ENCODE results near the gene WDR36. TPM values are rescaled to one million over a fixed set of nuclear protein-coding genes. Genes with fewer than 3 reads are reported as not detected.

WDR36 gene
- polyA plus RNA-seq, 1 donor (not counting 4 experiments of a cell fraction or from before 2014, with no cell fraction given) = 37.8 TPM

DNA sequence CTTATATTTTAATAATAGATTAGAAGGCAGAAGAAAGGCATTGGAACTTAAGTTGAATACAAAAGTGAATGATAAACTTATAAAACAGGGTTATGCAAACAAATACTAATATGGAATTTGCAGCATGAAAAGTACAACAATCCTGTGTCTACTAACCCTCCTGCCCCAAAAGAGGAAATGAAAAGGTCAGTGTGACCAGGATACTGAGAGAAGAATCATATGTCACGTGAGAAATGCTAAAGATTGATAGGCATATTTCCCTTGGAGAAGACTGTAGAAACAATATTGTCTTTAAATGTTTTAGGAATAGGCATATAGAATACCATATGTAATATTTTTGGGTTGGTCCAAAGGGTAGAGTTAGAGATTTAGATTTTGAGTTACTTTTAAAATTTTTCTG lies 3.8 kb downstream of the WDR36 start:
- H3K36me3 ChIP-seq (ENCODE audit: control insufficient read depth in 2 of 2, extremely low read depth in 1 of 2, insufficient read depth in 2 of 2, low read length in 2 of 2) = peaks cover 12 to 18% of the 10 kb centered on the region in 2 experiments
- TF ChIP-seq EZH2 (IDR thresholded peaks at IDR 0.05; ENCODE audit: low read length) = no peak
- TF ChIP-seq, protein P1, sequence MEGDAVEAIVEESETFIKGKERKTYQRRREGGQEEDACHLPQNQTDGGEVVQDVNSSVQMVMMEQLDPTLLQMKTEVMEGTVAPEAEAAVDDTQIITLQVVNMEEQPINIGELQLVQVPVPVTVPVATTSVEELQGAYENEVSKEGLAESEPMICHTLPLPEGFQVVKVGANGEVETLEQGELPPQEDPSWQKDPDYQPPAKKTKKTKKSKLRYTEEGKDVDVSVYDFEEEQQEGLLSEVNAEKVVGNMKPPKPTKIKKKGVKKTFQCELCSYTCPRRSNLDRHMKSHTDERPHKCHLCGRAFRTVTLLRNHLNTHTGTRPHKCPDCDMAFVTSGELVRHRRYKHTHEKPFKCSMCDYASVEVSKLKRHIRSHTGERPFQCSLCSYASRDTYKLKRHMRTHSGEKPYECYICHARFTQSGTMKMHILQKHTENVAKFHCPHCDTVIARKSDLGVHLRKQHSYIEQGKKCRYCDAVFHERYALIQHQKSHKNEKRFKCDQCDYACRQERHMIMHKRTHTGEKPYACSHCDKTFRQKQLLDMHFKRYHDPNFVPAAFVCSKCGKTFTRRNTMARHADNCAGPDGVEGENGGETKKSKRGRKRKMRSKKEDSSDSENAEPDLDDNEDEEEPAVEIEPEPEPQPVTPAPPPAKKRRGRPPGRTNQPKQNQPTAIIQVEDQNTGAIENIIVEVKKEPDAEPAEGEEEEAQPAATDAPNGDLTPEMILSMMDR (optimal IDR thresholded peaks at IDR 0.05 in 1 of 3, IDR thresholded peaks at IDR 0.05 in 1 of 3, conservative IDR thresholded peaks at IDR 0.05 in 1 of 3; ENCODE audit: extremely low read depth in 1 of 3, insufficient read depth in 2 of 3, low read length in 3 of 3) = no peak
- H3K4me3 ChIP-seq (ENCODE audit: control insufficient read depth in 2 of 3, extremely low read depth in 1 of 3, insufficient read depth in 2 of 3, low read depth in 1 of 3, low read length in 3 of 3) = no peak overlapping the region
- FAIRE-seq (no peak), DNase-seq (ENCODE audit: low read depth, low spot score) (no peak)
- H2AFZ ChIP-seq (ENCODE audit: control insufficient read depth, low read length) = no peak overlapping the region
- H3K9me3 ChIP-seq (ENCODE audit: control insufficient read depth, low read depth, low read length) = no peaks in the 10 kb centered on the region
- H3K4me2 ChIP-seq (ENCODE audit: control insufficient read depth, extremely low read depth, insufficient read depth, low read depth, low read length) = no peak overlapping the region
- no peaks in the 10 kb centered on the region for H4K20me1 ChIP-seq (ENCODE audit: control insufficient read depth, extremely low read depth, insufficient read depth, low read length)
- H3K27me3 ChIP-seq (ENCODE audit: control insufficient read depth, extremely low read depth, insufficient read depth, low read length) = no peaks in the 10 kb centered on the region
- no peak overlapping the region for H3K9ac ChIP-seq (ENCODE audit: control insufficient read depth, extremely low read depth, insufficient read depth, low read length)
- H3K27ac ChIP-seq (ENCODE audit: control insufficient read depth, insufficient read depth, low read length) = no peak overlapping the region
- dilution Hi-C loops (cut with MboI; ENCODE audit: extremely low pct_ligation_motif_present, low sequenced_read_pairs) = no loop called here
- no peaks in the 10 kb centered on the region for H3K9me1 ChIP-seq (ENCODE audit: control insufficient read depth, extremely low read depth, insufficient read depth, low read length)
- peaks cover 5% of the 10 kb centered on the region for H3K4me1 ChIP-seq (ENCODE audit: control insufficient read depth, extremely low read depth, insufficient read depth, low read length)
- peaks cover 49% of the 10 kb centered on the region for H3K79me2 ChIP-seq (ENCODE audit: control insufficient read depth, insufficient read depth, low read length)

GRCh38 chr5:111099058-111099778 lies 7.1 kb downstream of the WDR36 start:
- no peak overlapping the region for H3K4me3 ChIP-seq (ENCODE audit: control insufficient read depth in 2 of 3, extremely low read depth in 1 of 3, insufficient read depth in 2 of 3, low read depth in 1 of 3, low read length in 3 of 3)
- H3K9ac ChIP-seq (ENCODE audit: control insufficient read depth, extremely low read depth, insufficient read depth, low read length) = no peak overlapping the region
- TF ChIP-seq, protein P1 (optimal IDR thresholded peaks at IDR 0.05 in 1 of 3, IDR thresholded peaks at IDR 0.05 in 1 of 3, conservative IDR thresholded peaks at IDR 0.05 in 1 of 3; ENCODE audit: extremely low read depth in 1 of 3, insufficient read depth in 2 of 3, low read length in 3 of 3) = no peak
- no peak for TF ChIP-seq EZH2 (IDR thresholded peaks at IDR 0.05; ENCODE audit: low read length)
- H3K9me3 ChIP-seq (ENCODE audit: control insufficient read depth, low read depth, low read length) = no peaks in the 10 kb centered on the region
- H3K4me2 ChIP-seq (ENCODE audit: control insufficient read depth, extremely low read depth, insufficient read depth, low read depth, low read length) = no peak overlapping the region
- peaks cover 28% of the 10 kb centered on the region for H3K79me2 ChIP-seq (ENCODE audit: control insufficient read depth, insufficient read depth, low read length)
- H3K36me3 ChIP-seq (ENCODE audit: control insufficient read depth in 2 of 2, extremely low read depth in 1 of 2, insufficient read depth in 2 of 2, low read length in 2 of 2) = peaks cover 16 to 21% of the 10 kb centered on the region in 2 experiments
- no peaks in the 10 kb centered on the region for H3K4me1 ChIP-seq (ENCODE audit: control insufficient read depth, extremely low read depth, insufficient read depth, low read length)
- H3K9me1 ChIP-seq (ENCODE audit: control insufficient read depth, extremely low read depth, insufficient read depth, low read length) = no peaks in the 10 kb centered on the region
- dilution Hi-C loops (cut with MboI; ENCODE audit: extremely low pct_ligation_motif_present, low sequenced_read_pairs) = no loop called here
- H3K27me3 ChIP-seq (ENCODE audit: control insufficient read depth, extremely low read depth, insufficient read depth, low read length) = no peaks in the 10 kb centered on the region
- DNase-seq (ENCODE audit: low read depth, low spot score) (no peak), FAIRE-seq (no peak)
- no peaks in the 10 kb centered on the region for H4K20me1 ChIP-seq (ENCODE audit: control insufficient read depth, extremely low read depth, insufficient read depth, low read length)
- no peak overlapping the region for H2AFZ ChIP-seq (ENCODE audit: control insufficient read depth, low read length)
- no peak overlapping the region for H3K27ac ChIP-seq (ENCODE audit: control insufficient read depth, insufficient read depth, low read length)

Measured in keratinocyte (primary cell).